Measurements from ENCODE around the gene CYSRT1.

The CYSRT1 gene

DNA sequence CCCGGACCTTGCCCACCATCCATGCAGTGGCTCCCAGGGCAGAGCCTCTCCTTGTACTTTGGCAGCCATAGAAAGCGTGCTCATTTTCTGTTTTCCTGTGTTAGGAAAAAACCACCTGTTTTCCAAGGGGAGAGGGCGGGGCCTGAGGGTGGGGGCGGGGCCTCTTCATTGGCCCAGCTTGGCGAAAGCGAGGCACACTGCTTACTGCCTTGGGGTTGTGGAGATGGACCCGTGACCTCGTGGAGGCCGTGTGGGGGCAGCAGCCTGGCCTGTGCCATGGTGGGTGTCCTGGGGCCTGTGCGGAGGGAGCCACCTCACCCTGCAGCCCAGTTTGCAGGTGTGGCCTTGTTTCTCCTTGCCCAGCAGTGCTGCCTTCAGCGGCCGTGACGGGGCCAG, 48.1 kb downstream of the CYSRT1 start:
- no peak for DNase-seq

DNA sequence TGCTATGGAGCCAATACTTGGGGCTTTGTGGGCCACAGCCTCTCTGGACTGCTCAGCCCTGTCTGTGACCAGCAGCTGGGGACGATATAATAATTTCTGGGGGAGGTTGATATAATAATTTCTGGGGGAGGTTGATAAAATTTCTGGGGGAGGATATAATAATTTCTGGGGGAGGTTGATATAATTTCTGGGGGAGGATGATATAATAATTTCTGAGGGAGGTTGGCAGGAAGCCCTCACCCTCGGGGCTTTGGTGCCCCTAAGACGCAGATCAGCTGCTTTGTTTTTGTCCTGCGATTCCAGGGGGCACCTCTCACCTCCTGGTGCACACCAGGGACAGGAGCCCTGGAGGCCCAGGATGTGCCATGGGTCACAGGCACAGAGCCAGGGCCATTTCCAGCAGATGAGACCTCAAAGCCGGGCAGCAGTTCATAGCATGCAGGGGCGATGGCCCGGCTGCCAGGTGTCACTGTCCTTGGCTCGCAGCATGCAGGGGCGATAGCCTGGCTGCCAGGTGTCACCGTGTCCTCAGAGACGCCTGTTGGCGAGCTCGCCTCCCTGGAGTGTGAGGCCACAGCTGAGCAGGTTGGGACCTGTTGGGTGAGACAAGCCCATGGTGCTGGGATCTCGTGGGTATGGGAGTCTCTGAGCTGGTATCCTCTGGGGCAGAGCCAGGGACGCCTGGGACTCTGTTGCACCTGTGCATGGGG, 48.8 kb downstream of the CYSRT1 start:
- no peak for DNase-seq

DNA sequence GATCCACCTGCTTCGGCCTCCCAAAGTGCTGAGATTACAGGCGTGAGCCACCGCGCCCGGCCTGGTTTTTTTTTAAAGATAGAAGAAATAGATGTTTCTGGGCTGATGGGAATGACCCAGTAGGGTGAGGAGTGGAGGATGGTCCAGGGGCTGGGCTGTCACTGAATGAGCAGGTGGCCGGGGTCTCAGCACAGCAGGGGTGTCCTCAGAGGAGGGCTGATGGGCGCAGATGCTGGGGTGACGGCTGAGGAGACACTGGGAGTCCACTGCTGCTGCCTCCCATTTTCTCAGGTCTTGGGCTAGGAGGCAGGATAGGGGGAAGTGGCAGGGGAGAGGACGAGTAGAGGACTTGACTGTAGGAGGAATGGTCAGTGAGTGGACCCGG, 50.2 kb downstream of the CYSRT1 start:
- no peak for DNase-seq
